Calu3 (cell line): Measurements from ENCODE around the gene ZFPM1. TPM values are rescaled to one million over a fixed set of nuclear protein-coding genes. Genes with fewer than 3 reads are reported as not detected.

Experiments used
- BruUV-seq: library from RNA; stranded (reverse); fragments of 400-500 nt; replicated peaks from 2 replicates; lab custom pipeline; 2021; lab: Mats Ljungman, UMichigan
- CTCF ChIA-PET: fragments of 300-600 bp; sonication (Branson Sonifier 250); formaldehyde crosslinking; loops from one replicate; lab custom pipeline; 2022; ENCODE audit warnings: antibody characterized with exemption; lab: Charles Lee
- DNase-seq: peaks from one replicate; pipeline ENCODE4 v3.0.0; 2022
- H3K27ac Mint-ChIP-seq: one replicate; pipeline ENCODE4 v1.8.0; 2022; ENCODE audit warnings: mixed read lengths; ENCODE audit not compliant: unreplicated experiment
- H3K27me3 Mint-ChIP-seq: one replicate; pipeline ENCODE4 v1.8.0; 2022; ENCODE audit warnings: mixed read lengths; ENCODE audit not compliant: unreplicated experiment
- H3K36me3 Mint-ChIP-seq: one replicate; pipeline ENCODE4 v1.8.0; 2022; ENCODE audit warnings: mild to moderate bottlenecking, moderate library complexity, mixed read lengths; ENCODE audit not compliant: insufficient read depth, unreplicated experiment
- H3K4me1 Mint-ChIP-seq: one replicate; pipeline ENCODE4 v1.8.0; 2022; ENCODE audit warnings: mild to moderate bottlenecking, low read depth, mixed read lengths; ENCODE audit not compliant: unreplicated experiment
- H3K4me3 Mint-ChIP-seq: one replicate; pipeline ENCODE4 v1.8.0; 2022; ENCODE audit warnings: mild to moderate bottlenecking, low read depth, moderate library complexity, mixed read lengths; ENCODE audit not compliant: unreplicated experiment
- H3K9me3 Mint-ChIP-seq: one replicate; pipeline ENCODE4 v1.8.0; 2022; ENCODE audit warnings: low read depth, mixed read lengths; ENCODE audit not compliant: unreplicated experiment
- intact Hi-C: fragments of 100-400 bp; cut with micrococcal nuclease; formaldehyde crosslinking; loops from one replicate; pipeline ENCODE4 v1.10.0; 2022; ENCODE audit not compliant: unreplicated experiment
- total RNA-seq: library from RNA; stranded (reverse); gene quantifications from 2 replicates; pipeline ENCODE4 v1.2.3, GENCODE V29; 2022
- TF ChIP-seq, protein P1 (sequence below): fragments of 200-600 bp; IDR thresholded peaks from one replicate; pipeline ENCODE4 v1.8.0; 2022; ENCODE audit warnings: antibody characterized with exemption; ENCODE audit not compliant: unreplicated experiment

The ZFPM1 gene
- total RNA-seq, 1 experiment from 2014 or later = 3.1 TPM

DNA sequence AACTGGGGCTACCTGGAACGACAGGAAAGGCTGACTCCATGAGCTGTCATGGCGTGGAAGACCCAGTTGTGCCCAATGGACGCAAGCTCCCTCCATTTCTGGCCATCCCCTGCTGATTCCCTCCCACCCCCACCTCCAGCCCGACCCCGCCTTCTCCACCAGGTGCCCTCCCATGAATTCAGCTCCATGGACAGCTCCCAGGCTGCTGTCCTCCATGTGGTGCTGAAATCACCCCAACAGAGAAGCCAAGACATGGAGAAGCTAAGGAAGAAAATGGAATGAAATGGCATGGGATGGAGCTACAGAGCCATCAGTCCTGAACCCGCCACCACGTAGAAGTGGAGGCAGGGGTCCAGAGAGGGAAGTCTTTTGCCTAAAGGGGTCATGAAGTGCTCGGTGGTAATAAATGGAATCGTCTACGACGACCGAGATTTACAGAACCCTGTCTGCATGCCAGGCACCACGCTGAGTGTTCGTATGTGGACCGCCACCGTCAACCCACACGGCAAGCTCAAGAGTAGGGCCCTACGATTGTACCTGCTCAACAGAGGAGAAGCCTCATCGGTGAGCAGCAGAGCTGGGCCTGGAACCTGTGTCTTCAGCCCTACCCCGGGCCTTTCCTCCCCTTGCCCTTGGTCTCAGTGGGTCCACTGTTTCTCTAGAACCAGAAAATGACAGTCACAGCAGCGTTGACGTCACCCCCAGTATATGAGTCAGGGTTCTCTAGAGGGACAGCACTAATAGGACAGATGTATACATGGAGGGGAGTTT is 107.8 kb downstream of the ZFPM1 start:
- H3K27me3 Mint-ChIP-seq = peaks cover 69% of the 10 kb centered on the region
- TF ChIP-seq, protein P1, sequence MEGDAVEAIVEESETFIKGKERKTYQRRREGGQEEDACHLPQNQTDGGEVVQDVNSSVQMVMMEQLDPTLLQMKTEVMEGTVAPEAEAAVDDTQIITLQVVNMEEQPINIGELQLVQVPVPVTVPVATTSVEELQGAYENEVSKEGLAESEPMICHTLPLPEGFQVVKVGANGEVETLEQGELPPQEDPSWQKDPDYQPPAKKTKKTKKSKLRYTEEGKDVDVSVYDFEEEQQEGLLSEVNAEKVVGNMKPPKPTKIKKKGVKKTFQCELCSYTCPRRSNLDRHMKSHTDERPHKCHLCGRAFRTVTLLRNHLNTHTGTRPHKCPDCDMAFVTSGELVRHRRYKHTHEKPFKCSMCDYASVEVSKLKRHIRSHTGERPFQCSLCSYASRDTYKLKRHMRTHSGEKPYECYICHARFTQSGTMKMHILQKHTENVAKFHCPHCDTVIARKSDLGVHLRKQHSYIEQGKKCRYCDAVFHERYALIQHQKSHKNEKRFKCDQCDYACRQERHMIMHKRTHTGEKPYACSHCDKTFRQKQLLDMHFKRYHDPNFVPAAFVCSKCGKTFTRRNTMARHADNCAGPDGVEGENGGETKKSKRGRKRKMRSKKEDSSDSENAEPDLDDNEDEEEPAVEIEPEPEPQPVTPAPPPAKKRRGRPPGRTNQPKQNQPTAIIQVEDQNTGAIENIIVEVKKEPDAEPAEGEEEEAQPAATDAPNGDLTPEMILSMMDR = no peak
- peaks cover 12% of the 10 kb centered on the region for H3K36me3 Mint-ChIP-seq
- DNase-seq = peak; percentile 39
- no peak overlapping the region for H3K4me3 Mint-ChIP-seq
- CTCF ChIA-PET = interaction anchor here (0.6 to 1.1 kb wide), 7 partner anchors 9 to 793 kb away, joined by 3 to 5 read pairs (median 3); partner anchors contain the start of gene ZC3H18
- H3K4me1 Mint-ChIP-seq = peaks cover 7% of the 10 kb centered on the region
- no peak overlapping the region for H3K27ac Mint-ChIP-seq
- intact Hi-C loops = no loop called here
- H3K9me3 Mint-ChIP-seq = peaks cover 4% of the 10 kb centered on the region
- BruUV-seq = no TSS peak

DNA sequence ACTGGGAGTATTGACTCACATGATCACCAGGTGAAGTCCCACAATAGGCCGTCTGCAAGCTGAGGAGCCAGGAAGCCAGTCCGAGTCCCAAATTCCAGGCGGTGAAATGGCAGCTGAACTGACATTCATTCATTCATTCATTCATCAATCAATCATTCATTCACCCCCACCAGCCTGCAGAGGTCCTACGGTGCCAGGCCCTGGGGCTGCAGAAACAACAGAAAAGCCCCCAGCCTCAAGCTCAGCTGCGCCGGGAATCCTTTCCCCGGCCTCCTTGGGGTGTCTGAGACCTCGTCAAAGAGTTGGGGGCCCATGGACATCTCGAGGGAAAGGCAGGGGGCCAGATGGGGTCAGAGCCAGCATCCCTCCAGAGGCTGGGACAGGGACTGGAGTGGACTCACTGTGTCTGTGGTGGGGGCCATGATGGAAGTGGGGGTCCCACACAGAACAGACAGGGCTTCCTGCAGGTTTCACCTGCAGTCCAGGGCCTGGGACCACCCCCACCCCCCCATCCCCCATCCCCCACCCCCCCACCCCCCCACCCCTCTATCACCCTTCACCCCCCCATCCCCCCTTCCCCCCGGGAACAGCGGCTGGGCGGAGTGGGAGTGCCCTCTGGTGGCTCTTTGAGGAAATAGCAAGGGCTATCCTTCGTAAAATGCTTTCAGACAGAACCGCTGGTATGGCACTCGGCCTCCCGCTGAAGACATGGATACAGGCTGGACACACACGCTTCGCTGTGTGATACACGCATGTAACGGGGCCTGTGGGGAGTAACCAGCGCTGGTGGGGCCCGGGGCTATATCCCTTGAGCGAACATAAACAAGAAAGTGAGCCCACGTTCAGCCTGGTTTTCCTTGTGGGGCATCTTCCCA is 108.6 kb downstream of the ZFPM1 start:
- BruUV-seq = no TSS peak
- CTCF ChIA-PET = interaction anchor here (1.1 kb wide), 1 partner anchor 22 kb away, joined by 5 read pairs; no protein-coding TSS in a partner anchor
- no peak overlapping the region for H3K27ac Mint-ChIP-seq
- H3K36me3 Mint-ChIP-seq = peaks cover 17% of the 10 kb centered on the region
- H3K9me3 Mint-ChIP-seq = no peaks in the 10 kb centered on the region
- peaks cover 14% of the 10 kb centered on the region for H3K4me1 Mint-ChIP-seq
- DNase-seq = peak; percentile 65
- H3K4me3 Mint-ChIP-seq = no peak overlapping the region
- TF ChIP-seq, protein P1 = peak; percentile 74
- intact Hi-C loops = loop anchor here (1.0 kb wide), 1 partner anchor 118 kb away; no protein-coding TSS in a partner anchor
- H3K27me3 Mint-ChIP-seq = peaks cover 60% of the 10 kb centered on the region

DNA sequence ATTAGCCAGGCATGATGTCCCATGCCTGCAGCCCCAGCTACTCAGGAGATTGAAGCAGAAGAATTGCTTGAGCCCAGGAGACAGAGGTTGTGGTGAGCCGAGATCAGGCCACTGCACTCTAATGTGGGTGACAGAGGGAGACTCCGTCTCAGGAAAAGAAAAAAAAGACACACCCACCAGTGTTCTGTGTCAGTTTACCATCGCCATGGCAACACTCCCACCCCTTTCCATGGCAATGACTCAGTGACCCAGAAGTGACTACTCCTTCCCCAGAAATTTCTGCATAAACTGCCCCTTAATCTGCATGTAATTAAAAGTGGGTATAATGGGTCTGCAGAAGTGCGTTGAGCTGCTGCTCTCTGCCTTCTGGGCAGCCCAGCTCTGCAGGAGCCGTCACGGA is 113.1 kb downstream of the ZFPM1 start:
- no peak overlapping the region for H3K4me3 Mint-ChIP-seq

More for the DNA sequence above, 113.1 kb downstream of the ZFPM1 start:
- intact Hi-C loops = no loop called here
- H3K27me3 Mint-ChIP-seq = peaks cover 16% of the 10 kb centered on the region
- TF ChIP-seq, protein P1 = no peak
- CTCF ChIA-PET = interaction anchor here (0.6 kb wide), 1 partner anchor 593 kb away, joined by 3 read pairs; no protein-coding TSS in a partner anchor
- peaks cover 28% of the 10 kb centered on the region for H3K36me3 Mint-ChIP-seq
- no TSS peak for BruUV-seq
- H3K27ac Mint-ChIP-seq = no peak overlapping the region
- no peaks in the 10 kb centered on the region for H3K9me3 Mint-ChIP-seq
- peaks cover 16% of the 10 kb centered on the region for H3K4me1 Mint-ChIP-seq
- DNase-seq = peak; percentile 24
